ENCODE data around the gene PROCR.

PROCR gene

GRCh38 chr20:35171753-35172433, at the start of gene PROCR:
Gene PROCR, plus strand, starts transcription at chr20:35172072. Its CDS starts 83 bp downstream, at chr20:35172155.
- H3K27ac ChIP-seq: peak within 1 kb of the TSS; percentile 22; the same call in 1 of the 2 replicates
- TF ChIP-seq ZFX (IDR thresholded peaks at IDR 0.05; ENCODE audit: borderline replicate concordance) (no peak), CTCF (IDR thresholded peaks at IDR 0.05) (no peak)

- no peak overlapping the region for H3K27ac ChIP-seq
- TF ChIP-seq ZFX (IDR thresholded peaks at IDR 0.05; ENCODE audit: borderline replicate concordance) (no peak), CTCF (IDR thresholded peaks at IDR 0.05) (no peak)
These were observed 49.0 kb upstream of the PROCR start for GRCh38 chr20:35122756-35123405.

GRCh38 chr20:35125753-35126152, 46.1 kb upstream of the PROCR start:
- TF ChIP-seq CTCF (IDR thresholded peaks at IDR 0.05) (no peak), ZFX (IDR thresholded peaks at IDR 0.05; ENCODE audit: borderline replicate concordance) (no peak)
- H3K27ac ChIP-seq: no peak overlapping the region

GRCh38 chr20:35129647-35130069, 42.2 kb upstream of the PROCR start:
- peak overlapping the region; percentile 30; the same call in 1 of the 2 replicates for H3K27ac ChIP-seq
- TF ChIP-seq ZFX (IDR thresholded peaks at IDR 0.05; ENCODE audit: borderline replicate concordance): no peak
- no peak for TF ChIP-seq CTCF (IDR thresholded peaks at IDR 0.05)

- TF ChIP-seq CTCF (IDR thresholded peaks at IDR 0.05): no peak
- TF ChIP-seq ZFX (IDR thresholded peaks at IDR 0.05; ENCODE audit: borderline replicate concordance): no peak
- H3K27ac ChIP-seq: no peak overlapping the region
These were observed 39.9 kb upstream of the PROCR start for GRCh38 chr20:35131934-35132333.

- TF ChIP-seq ZFX (IDR thresholded peaks at IDR 0.05; ENCODE audit: borderline replicate concordance): no peak
- TF ChIP-seq CTCF (IDR thresholded peaks at IDR 0.05): no peak
- H3K27ac ChIP-seq: no peak overlapping the region
These were observed 38.8 kb upstream of the PROCR start for GRCh38 chr20:35133031-35133430.

- H3K27ac ChIP-seq: no peak overlapping the region
- TF ChIP-seq CTCF (IDR thresholded peaks at IDR 0.05): no peak
These were observed 38.1 kb upstream of the PROCR start for GRCh38 chr20:35133735-35134134.
